SK-N-SH treated with all-trans-retinoic acid at 6 μM for 48 hours (cell line): Measurements from ENCODE around the gene SLC44A2.

Experiments
- ATAC-seq: fragments of 200-7000 bp; cut with Tn5 transposase; 3 replicates; pipeline ENCODE4 v1.9.1; 2020; ENCODE audit warnings: mild to moderate bottlenecking, moderate library complexity
- BACH2 ChIP-seq: fragments of 250-450 bp; sonication (Bioruptor Pico); IDR thresholded peaks from 2 replicates; pipeline ENCODE4 v1.9.0; 2021; ENCODE audit warnings: mild to moderate bottlenecking, borderline replicate concordance
- GLIS3 ChIP-seq: fragments of 250-450 bp; sonication (Bioruptor Pico); IDR thresholded peaks from 2 replicates; pipeline ENCODE4 v1.5.0; 2020; ENCODE audit warnings: mild to moderate bottlenecking, moderate library complexity
- ISL1 ChIP-seq: fragments of 250-450 bp; sonication (Bioruptor Pico); IDR thresholded peaks from 2 replicates; pipeline ENCODE4 v2.1.2; 2022; ENCODE audit warnings: mild to moderate bottlenecking, moderate library complexity
- OSR1 ChIP-seq: fragments of 250-450 bp; sonication (Bioruptor Pico); IDR thresholded peaks from 2 replicates; pipeline ENCODE4 v1.8.0; 2022; ENCODE audit warnings: moderate library complexity, mild to moderate bottlenecking, inconsistent platforms
- RARB ChIP-seq: fragments of 250-450 bp; sonication (Bioruptor Pico); IDR thresholded peaks from 2 replicates; pipeline ENCODE4 v1.8.0; 2021; ENCODE audit warnings: mild to moderate bottlenecking, moderate library complexity
- SNAI2 ChIP-seq: fragments of 250-450 bp; sonication (Bioruptor Pico); IDR thresholded peaks from 2 replicates; pipeline ENCODE4 v1.5.0; 2020; ENCODE audit warnings: mild to moderate bottlenecking, moderate library complexity
- TCF4 ChIP-seq: fragments of 250-450 bp; sonication (Bioruptor Pico); IDR thresholded peaks from 2 replicates; pipeline ENCODE4 v1.8.0; 2021; ENCODE audit warnings: mild to moderate bottlenecking, moderate library complexity, borderline replicate concordance
- TOX ChIP-seq: fragments of 250-450 bp; sonication (Bioruptor Pico); IDR thresholded peaks from 2 replicates; pipeline ENCODE4 v1.8.0; 2021; ENCODE audit warnings: mild to moderate bottlenecking, moderate library complexity, borderline replicate concordance
- ZC3H10 ChIP-seq: fragments of 250-450 bp; sonication (Bioruptor Pico); IDR thresholded peaks from 2 replicates; pipeline ENCODE4 v1.5.1; 2021; ENCODE audit warnings: mild to moderate bottlenecking, moderate library complexity
- ZFP3 ChIP-seq: fragments of 250-450 bp; sonication (Bioruptor Pico); IDR thresholded peaks from 2 replicates; pipeline ENCODE4 v1.5.0; 2020; ENCODE audit warnings: mild to moderate bottlenecking, moderate library complexity
- ZFP30 ChIP-seq: fragments of 450-650 bp; formaldehyde crosslinking; IDR thresholded peaks from 2 replicates; pipeline ENCODE4 v1.5.0; 2022; ENCODE audit warnings: mild to moderate bottlenecking, moderate library complexity
- ZNF565 ChIP-seq: fragments of 450-650 bp; formaldehyde crosslinking; conservative IDR thresholded peaks from 2 replicates; pipeline ENCODE4 v1.5.0; 2020; ENCODE audit warnings: low read depth, mild to moderate bottlenecking, moderate library complexity
- ZNF70 ChIP-seq: fragments of 450-650 bp; formaldehyde crosslinking; IDR thresholded peaks from 2 replicates; pipeline ENCODE4 v1.5.0; 2020; ENCODE audit warnings: mild to moderate bottlenecking, moderate library complexity
- TF ChIP-seq, protein P1 (sequence below): fragments of 250-450 bp; sonication (Bioruptor Pico); IDR thresholded peaks from 2 replicates; pipeline ENCODE4 v1.5.0; 2020; ENCODE audit warnings: mild to moderate bottlenecking, moderate library complexity
- TF ChIP-seq, protein P2 (sequence below): fragments of 250-450 bp; sonication (Bioruptor Pico); IDR thresholded peaks from 2 replicates; pipeline ENCODE4 v1.8.0; 2020; ENCODE audit warnings: mild to moderate bottlenecking, moderate library complexity, borderline replicate concordance
- TF ChIP-seq, protein P3 (sequence below): fragments of 250-450 bp; sonication (Bioruptor Pico); IDR thresholded peaks from 2 replicates; pipeline ENCODE4 v1.8.0; 2021; ENCODE audit warnings: low read depth, mild to moderate bottlenecking, moderate library complexity, borderline replicate concordance
- TF ChIP-seq, protein P4 (sequence below): fragments of 250-450 bp; sonication (Bioruptor Pico); IDR thresholded peaks from 2 replicates; pipeline ENCODE4 v1.5.1; 2020; ENCODE audit warnings: low read depth, mild to moderate bottlenecking, moderate library complexity

SLC44A2 gene

DNA sequence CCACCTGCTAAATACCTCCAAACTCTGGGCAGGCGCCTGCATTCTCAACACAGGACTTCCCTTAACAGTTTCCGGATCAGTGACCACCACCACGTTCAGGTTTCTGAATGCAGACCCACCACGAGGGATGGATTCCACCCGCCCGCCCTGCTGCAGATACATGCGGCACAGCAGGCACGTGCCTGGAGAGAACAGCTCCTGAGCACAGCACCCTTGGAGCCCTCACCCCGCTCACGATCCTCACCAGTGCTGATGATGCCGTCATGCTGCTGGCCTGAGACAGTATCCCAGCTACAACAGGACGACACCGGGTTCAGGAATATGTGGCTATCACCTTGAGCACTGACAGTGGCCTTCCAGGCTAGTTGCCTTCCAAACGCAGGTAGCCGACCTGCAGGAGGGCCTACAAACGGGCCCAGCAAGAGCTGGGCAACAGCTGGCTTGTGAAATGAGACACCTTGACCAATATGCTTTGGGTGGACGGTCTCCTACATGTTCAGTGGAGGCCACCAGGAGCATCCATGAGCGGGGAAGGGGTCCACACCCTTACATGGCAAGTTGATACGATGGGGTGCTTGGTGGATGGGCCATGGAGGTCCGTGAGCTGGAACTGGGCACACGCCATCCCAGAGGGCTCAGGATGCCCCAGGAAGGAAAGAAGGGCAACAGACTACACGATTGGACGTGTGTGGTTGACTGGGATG lies 66.0 kb downstream of the SLC44A2 start:
- no peak for ATAC-seq
- TF ChIP-seq ZNF70 (CRISPR knock-in tag) (no peak), TOX (CRISPR knock-in tag) (no peak), ZNF565 (CRISPR knock-in tag) (no peak), TCF4 (CRISPR knock-in tag) (no peak), GLIS3 (CRISPR knock-in tag) (no peak), SNAI2 (no peak), ISL1 (CRISPR knock-in tag) (no peak), ZC3H10 (CRISPR knock-in tag) (no peak), BACH2 (CRISPR knock-in tag) (no peak), ZFP30 (CRISPR knock-in tag) (no peak), ZFP3 (CRISPR knock-in tag) (no peak)
- TF ChIP-seq, protein P1, sequence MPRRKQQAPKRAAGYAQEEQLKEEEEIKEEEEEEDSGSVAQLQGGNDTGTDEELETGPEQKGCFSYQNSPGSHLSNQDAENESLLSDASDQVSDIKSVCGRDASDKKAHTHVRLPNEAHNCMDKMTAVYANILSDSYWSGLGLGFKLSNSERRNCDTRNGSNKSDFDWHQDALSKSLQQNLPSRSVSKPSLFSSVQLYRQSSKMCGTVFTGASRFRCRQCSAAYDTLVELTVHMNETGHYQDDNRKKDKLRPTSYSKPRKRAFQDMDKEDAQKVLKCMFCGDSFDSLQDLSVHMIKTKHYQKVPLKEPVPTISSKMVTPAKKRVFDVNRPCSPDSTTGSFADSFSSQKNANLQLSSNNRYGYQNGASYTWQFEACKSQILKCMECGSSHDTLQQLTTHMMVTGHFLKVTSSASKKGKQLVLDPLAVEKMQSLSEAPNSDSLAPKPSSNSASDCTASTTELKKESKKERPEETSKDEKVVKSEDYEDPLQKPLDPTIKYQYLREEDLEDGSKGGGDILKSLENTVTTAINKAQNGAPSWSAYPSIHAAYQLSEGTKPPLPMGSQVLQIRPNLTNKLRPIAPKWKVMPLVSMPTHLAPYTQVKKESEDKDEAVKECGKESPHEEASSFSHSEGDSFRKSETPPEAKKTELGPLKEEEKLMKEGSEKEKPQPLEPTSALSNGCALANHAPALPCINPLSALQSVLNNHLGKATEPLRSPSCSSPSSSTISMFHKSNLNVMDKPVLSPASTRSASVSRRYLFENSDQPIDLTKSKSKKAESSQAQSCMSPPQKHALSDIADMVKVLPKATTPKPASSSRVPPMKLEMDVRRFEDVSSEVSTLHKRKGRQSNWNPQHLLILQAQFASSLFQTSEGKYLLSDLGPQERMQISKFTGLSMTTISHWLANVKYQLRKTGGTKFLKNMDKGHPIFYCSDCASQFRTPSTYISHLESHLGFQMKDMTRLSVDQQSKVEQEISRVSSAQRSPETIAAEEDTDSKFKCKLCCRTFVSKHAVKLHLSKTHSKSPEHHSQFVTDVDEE (CRISPR knock-in tag) = no peak

DNA sequence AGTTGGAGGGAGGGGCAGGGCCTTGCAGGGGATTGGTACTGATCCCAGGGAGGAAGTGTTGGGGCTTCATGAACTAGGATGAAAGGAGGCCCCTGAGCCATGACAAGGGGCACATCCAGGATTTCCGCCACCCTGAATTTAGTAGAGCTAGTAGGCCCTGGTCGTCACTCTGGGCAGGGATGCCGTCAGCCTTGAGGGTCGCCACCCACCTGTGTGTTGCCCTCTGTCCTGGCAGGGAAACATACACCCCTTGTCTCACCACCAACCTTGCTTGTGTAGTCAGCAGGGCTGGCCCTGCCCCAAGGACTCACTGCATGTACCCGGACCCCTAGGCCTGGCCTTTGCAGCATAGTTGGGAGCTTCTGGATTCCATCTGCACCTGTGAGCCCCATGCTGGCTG lies 66.5 kb downstream of the SLC44A2 start:
- ATAC-seq = no peak

More for the DNA sequence above, 66.5 kb downstream of the SLC44A2 start:
- TF ChIP-seq BACH2 (CRISPR knock-in tag) (no peak), TOX (CRISPR knock-in tag) (no peak), ZC3H10 (CRISPR knock-in tag) (no peak), ZFP3 (CRISPR knock-in tag) (no peak), OSR1 (no peak), ZNF565 (CRISPR knock-in tag) (no peak), RARB (CRISPR knock-in tag) (no peak), GLIS3 (CRISPR knock-in tag) (no peak)
- TF ChIP-seq, protein P2, sequence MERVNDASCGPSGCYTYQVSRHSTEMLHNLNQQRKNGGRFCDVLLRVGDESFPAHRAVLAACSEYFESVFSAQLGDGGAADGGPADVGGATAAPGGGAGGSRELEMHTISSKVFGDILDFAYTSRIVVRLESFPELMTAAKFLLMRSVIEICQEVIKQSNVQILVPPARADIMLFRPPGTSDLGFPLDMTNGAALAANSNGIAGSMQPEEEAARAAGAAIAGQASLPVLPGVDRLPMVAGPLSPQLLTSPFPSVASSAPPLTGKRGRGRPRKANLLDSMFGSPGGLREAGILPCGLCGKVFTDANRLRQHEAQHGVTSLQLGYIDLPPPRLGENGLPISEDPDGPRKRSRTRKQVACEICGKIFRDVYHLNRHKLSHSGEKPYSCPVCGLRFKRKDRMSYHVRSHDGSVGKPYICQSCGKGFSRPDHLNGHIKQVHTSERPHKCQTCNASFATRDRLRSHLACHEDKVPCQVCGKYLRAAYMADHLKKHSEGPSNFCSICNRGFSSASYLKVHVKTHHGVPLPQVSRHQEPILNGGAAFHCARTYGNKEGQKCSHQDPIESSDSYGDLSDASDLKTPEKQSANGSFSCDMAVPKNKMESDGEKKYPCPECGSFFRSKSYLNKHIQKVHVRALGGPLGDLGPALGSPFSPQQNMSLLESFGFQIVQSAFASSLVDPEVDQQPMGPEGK (CRISPR knock-in tag) = no peak
- TF ChIP-seq, protein P3, sequence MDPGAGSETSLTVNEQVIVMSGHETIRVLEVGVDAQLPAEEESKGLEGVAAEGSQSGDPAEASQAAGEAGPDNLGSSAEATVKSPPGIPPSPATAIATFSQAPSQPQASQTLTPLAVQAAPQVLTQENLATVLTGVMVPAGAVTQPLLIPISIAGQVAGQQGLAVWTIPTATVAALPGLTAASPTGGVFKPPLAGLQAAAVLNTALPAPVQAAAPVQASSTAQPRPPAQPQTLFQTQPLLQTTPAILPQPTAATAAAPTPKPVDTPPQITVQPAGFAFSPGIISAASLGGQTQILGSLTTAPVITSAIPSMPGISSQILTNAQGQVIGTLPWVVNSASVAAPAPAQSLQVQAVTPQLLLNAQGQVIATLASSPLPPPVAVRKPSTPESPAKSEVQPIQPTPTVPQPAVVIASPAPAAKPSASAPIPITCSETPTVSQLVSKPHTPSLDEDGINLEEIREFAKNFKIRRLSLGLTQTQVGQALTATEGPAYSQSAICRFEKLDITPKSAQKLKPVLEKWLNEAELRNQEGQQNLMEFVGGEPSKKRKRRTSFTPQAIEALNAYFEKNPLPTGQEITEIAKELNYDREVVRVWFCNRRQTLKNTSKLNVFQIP (CRISPR knock-in tag) = no peak
- TF ChIP-seq, protein P4, sequence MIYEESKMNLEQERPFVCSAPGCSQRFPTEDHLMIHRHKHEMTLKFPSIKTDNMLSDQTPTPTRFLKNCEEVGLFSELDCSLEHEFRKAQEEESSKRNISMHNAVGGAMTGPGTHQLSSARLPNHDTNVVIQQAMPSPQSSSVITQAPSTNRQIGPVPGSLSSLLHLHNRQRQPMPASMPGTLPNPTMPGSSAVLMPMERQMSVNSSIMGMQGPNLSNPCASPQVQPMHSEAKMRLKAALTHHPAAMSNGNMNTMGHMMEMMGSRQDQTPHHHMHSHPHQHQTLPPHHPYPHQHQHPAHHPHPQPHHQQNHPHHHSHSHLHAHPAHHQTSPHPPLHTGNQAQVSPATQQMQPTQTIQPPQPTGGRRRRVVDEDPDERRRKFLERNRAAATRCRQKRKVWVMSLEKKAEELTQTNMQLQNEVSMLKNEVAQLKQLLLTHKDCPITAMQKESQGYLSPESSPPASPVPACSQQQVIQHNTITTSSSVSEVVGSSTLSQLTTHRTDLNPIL (CRISPR knock-in tag) = no peak
- TF ChIP-seq, protein P1 (CRISPR knock-in tag) = no peak
